CD4-positive, alpha-beta T cell treated with Interleukin-6 at 100 ng/mL for 8 hours (primary cell): ENCODE measurements around the gene TTPAL.
"Not testable (repeated sequence)": the region's sequence is repeated elsewhere in the genome, so short reads cannot be mapped to it uniquely, and the experiment has no call there.

Source experiments
- DNase-seq: peaks from one replicate; pipeline ENCODE4 v3.0.0-alpha.2; 2020; ENCODE audit warnings: mixed read lengths, low spot score

Gene TTPAL

DNA sequence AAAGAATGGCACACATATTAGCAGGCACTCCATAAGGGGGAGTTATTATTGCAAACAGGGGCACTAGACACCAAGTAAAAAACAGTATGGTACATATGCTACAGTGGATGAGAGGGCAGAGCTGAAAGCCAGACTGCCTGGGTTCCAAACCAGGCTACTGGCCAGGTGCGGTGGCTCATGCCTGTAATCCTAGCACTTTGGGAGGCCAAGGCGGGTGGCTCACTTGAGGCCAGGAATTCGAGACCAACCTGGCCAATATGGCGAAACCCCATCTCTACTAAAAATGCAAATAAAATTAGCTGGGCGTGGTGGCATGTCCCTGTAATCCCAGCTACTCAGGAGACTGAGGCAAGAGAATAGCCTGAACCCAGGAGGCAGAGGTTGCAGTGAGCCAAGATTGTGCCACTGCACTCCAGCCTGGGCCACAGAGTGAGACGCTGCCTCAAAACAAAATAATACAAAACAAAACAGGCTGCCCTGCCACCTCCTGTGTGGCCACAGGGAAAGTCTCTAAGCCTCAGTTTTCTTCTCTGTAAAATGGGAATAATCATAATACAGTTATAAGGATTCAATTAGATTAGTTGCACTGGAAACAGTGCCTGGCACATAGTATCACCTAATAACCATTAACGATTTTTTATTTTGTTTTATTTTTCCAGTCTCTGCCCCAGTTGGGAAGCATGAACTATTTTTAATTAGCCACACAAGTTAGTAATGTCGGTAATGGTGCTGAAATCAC, 7.5 kb upstream of the TTPAL start:
- DNase-seq = no peak

GRCh38 chr20:44470327-44470726, 5.3 kb upstream of the TTPAL start:
- DNase-seq = no peak

GRCh38 chr20:44471481-44471882, 4.2 kb upstream of the TTPAL start:
- DNase-seq = no peak

DNA sequence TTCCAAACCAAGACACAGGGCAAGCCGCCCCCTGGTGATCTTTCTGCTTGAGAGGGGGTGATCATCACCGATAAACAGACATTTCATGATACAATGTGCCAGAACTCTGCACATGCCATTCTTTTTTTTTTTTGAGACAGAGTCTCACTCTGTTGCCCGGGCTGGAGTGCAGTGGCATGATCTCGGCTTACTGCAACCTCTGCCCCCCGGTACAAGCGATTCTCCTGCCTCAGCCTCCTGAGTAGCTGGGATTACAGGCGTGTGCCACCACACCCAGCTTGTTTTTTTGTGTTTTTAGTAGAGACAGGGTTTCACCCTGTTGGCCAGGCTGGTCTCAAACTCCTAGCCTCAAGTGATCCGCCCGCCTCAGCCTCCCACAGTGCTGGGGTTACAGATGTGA, 3.4 kb upstream of the TTPAL start:
- DNase-seq = not testable (repeated sequence)

- no peak for DNase-seq
Measured at GRCh38 chr20:44475372-44475693, 341 bp upstream of the TTPAL start.

DNA sequence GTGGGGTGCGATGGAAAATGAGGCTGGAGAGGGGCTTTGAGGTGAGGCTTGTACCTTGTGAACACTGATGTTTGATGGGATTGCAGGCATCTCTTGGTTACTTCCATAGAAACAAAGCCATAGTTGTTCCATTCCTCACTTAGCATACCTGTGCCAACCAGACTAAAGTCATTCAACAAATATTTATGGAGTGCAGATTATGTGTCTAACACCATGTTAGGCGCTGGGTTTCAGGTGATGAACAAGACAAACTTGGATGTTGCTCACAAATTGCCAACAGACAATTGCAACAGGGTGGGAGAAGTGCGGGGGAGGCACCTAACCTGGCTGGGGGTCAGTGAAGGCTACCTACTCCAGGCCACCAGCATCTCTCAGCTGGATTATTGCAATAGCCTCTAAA, 1.5 kb downstream of the TTPAL start:
- DNase-seq = no peak

GRCh38 chr20:44478206-44478605, 2.5 kb downstream of the TTPAL start:
- no peak for DNase-seq

DNA sequence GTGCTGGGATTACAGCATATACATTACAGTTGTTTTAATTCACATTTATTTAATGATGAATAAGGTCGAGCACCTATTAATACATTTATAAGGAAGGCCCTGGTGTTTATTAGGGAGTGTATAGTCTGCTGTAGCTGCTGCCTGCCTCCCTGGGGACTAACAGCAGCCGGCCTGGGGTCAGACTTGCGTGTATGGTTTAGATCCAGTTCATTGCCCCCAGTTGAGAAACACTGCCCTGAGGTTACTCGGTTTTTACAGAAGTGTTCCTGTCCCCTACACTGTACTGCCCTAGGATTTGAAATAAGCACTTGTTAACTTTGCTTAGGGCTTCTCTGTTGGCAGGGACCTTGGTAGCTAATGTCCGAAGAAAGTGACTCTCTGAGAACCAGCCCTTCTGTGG, 4.0 kb downstream of the TTPAL start:
- no peak for DNase-seq

GRCh38 chr20:44480097-44480496, 4.4 kb downstream of the TTPAL start:
- DNase-seq = no peak

DNA sequence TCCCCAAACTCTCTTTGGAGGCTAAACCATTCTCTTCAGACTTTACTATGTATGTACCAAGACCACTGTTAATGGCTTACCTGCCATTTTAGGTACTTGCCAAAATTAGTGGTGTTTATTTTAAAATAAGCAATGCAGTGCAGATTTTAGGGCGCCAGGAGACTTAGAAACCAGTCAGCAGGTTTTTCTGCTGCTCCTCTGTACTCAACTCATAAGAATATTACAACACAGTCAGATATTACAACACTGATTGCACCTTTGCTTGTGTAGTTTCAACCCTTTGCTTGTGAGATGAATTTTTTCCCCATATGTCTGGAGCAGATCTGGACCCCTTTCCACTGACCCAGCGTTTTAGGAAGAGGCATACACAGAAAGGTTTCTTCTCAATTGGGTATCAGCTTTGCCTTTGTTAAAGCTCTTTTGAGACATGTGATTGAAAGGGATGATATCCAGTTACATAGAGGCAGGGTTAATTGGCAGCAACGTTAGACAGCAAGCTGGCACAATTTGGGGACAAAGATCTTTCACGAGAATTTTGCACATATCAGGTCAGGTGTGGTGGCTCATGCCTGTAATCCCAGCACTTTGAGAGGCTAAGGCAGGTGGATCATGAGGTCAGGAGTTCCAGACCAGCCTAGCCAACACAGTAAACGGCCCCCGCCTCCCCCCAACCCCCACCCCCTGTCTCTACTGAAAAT, 6.2 kb downstream of the TTPAL start:
- DNase-seq = no peak

DNA sequence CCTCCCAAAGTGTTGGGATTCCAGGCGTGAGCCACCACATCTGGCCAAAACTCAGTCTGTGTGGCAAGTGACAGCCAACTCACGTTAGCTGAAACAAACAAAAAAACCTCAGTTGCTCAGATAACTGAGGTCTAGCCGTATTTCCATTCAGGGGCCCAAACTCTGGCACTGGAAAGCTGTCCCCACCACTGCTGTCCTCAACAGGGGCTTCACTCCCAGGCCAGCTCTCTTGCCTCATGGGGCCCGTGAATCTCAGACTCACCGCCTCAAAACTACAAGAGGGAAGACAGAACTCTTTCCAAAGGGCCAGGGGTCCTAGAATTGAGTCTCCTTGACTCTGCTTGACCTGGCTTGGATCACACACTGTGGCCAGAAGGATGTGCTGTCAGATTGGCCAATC, 7.4 kb downstream of the TTPAL start:
- DNase-seq = no peak

- no peak for DNase-seq
Measured at GRCh38 chr20:44485078-44485829, 9.6 kb downstream of the TTPAL start.

GRCh38 chr20:44485830-44486198, 10.1 kb downstream of the TTPAL start:
- no peak for DNase-seq

- DNase-seq = no peak
Measured at GRCh38 chr20:44488551-44488950, 12.9 kb downstream of the TTPAL start.

GRCh38 chr20:44489223-44489622, 13.5 kb downstream of the TTPAL start:
- DNase-seq = no peak

DNA sequence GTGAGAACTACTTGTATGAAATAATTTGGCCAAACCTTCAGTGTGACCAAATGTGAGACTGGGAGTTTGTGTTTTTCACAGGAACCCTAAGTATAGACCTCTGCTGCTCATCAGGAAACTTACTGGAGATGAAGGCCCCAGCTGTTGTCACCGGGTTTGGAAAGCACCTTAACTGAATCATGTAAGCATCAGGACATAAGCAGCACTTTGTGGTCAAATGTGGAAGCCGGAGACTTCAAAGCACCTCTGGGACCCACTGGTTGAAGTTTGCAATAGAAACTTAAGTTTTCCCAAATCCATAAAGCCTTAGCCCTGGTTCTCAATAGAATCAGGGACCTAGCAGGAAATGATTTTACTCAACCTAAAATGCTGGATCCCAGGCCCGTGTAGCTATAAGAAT, 14.3 kb downstream of the TTPAL start:
- DNase-seq = no peak

GRCh38 chr20:44491635-44492395, 16.1 kb downstream of the TTPAL start:
- DNase-seq = no peak

GRCh38 chr20:44494266-44494665, 18.6 kb downstream of the TTPAL start:
- DNase-seq = no peak

- no peak for DNase-seq
Measured at GRCh38 chr20:44494681-44495080, 19.0 kb downstream of the TTPAL start.

GRCh38 chr20:44495257-44495656, 19.6 kb downstream of the TTPAL start:
- DNase-seq = no peak

GRCh38 chr20:44495802-44496481, 20.3 kb downstream of the TTPAL start:
- peak; percentile 21 for DNase-seq

GRCh38 chr20:44496976-44497375, 21.3 kb downstream of the TTPAL start:
- DNase-seq = no peak
